ENCODE results near the gene ZNF761.

- TF ChIP-seq CTCF (IDR thresholded peaks at IDR 0.05) (no peak), POLR2A (IDR thresholded peaks at IDR 0.05) (peak; percentile 39)
Measured at GRCh38 chr19:53467485-53468262, 35.9 kb downstream of the ZNF761 start, which contains the start of gene ZNF813.
